Measurements from ENCODE around the gene LRIG3. TPM values are rescaled to one million over a fixed set of nuclear protein-coding genes. Genes with fewer than 3 reads are reported as not detected.
"Not testable (repeated sequence)": the region's sequence is repeated elsewhere in the genome, so short reads cannot be mapped to it uniquely, and the experiment has no call there.

The LRIG3 gene
- polyA plus RNA-seq, 1 of the 3 experiments (the other 2 are of a cell fraction) = 0.03 TPM

GRCh38 chr12:58857206-58857605 lies 63.1 kb downstream of the LRIG3 start:
- H3F3A ChIP-seq (replicated peaks; ENCODE audit: insufficient read depth); H4K20me1 ChIP-seq (ENCODE audit: insufficient read depth); H3K4me2 ChIP-seq; H3K4me1 ChIP-seq (ENCODE audit: control insufficient read depth in 1 of 2, insufficient read depth in 2 of 2, low read depth in 1 of 2, low read length in 1 of 2); CTCF ChIA-PET; H3K9ac ChIP-seq; POLR2A ChIA-PET; H3K9me2 ChIP-seq; H3K36me3 ChIP-seq (replicated peaks in 1 of 2; ENCODE audit: control insufficient read depth in 1 of 2, insufficient read depth in 2 of 2, low read length in 1 of 2); H3K9me3 ChIP-seq; H3K79me2 ChIP-seq (ENCODE audit: insufficient read depth); H3K27ac ChIP-seq (ENCODE audit: low read depth in 2 of 2, low read length in 1 of 2); H2AFZ ChIP-seq (ENCODE audit: low read depth); H3K4me3 ChIP-seq (ENCODE audit: low read depth in 2 of 2, low read length in 1 of 2); DNase-seq: not testable (repeated sequence)
- 8% methylated on average over 1 of the region's 1 CpG for WGBS (ENCODE audit: low lambda C conversion rate)
- peaks cover 12% of the 10 kb centered on the region; the same call in 1 of the 2 replicates for H3K27me3 ChIP-seq (ENCODE audit: insufficient read depth)

GRCh38 chr12:58855630-58856029 lies 64.7 kb downstream of the LRIG3 start:
- 6% methylated on average over 5 of the region's 5 CpGs for whole genome bisulfite sequencing (ENCODE audit: low lambda C conversion rate)
- H3K79me2 ChIP-seq (ENCODE audit: insufficient read depth); H3K36me3 ChIP-seq (replicated peaks in 1 of 2; ENCODE audit: control insufficient read depth in 1 of 2, insufficient read depth in 2 of 2, low read length in 1 of 2); POLR2A ChIA-PET; CTCF ChIA-PET; H4K20me1 ChIP-seq (ENCODE audit: insufficient read depth); DNase-seq; H3K4me2 ChIP-seq; H3K9ac ChIP-seq; H2AFZ ChIP-seq (ENCODE audit: low read depth); H3K9me2 ChIP-seq; H3F3A ChIP-seq (replicated peaks; ENCODE audit: insufficient read depth); H3K9me3 ChIP-seq; H3K27ac ChIP-seq (ENCODE audit: low read depth in 2 of 2, low read length in 1 of 2); H3K4me3 ChIP-seq (ENCODE audit: low read depth in 2 of 2, low read length in 1 of 2); H3K4me1 ChIP-seq (ENCODE audit: control insufficient read depth in 1 of 2, insufficient read depth in 2 of 2, low read depth in 1 of 2, low read length in 1 of 2): not testable (repeated sequence)
- peaks cover 12% of the 10 kb centered on the region; the same call in 1 of the 2 replicates for H3K27me3 ChIP-seq (ENCODE audit: insufficient read depth)

GRCh38 chr12:58850826-58851225 lies 69.5 kb downstream of the LRIG3 start:
- H3K4me3 ChIP-seq (ENCODE audit: low read depth in 2 of 2, low read length in 1 of 2) = no peak overlapping the region
- DNase-seq = no peak
- CTCF ChIA-PET = no interaction called here

More at GRCh38 chr12:58850826-58851225, 69.5 kb downstream of the LRIG3 start:
- Histone ChIP-seq H4K20me1 (ENCODE audit: insufficient read depth) (no peaks in the 10 kb centered on the region), H3K36me3 (replicated peaks in 1 of 2; ENCODE audit: control insufficient read depth in 1 of 2, insufficient read depth in 2 of 2, low read length in 1 of 2) (no peaks in the 10 kb centered on the region), H3K79me2 (ENCODE audit: insufficient read depth) (no peaks in the 10 kb centered on the region), H3K4me1 (ENCODE audit: control insufficient read depth in 1 of 2, insufficient read depth in 2 of 2, low read depth in 1 of 2, low read length in 1 of 2) (no peaks in the 10 kb centered on the region; a peak in 1 of 4 replicates), H3F3A (replicated peaks; ENCODE audit: insufficient read depth) (no peaks in the 10 kb centered on the region), H3K27ac (ENCODE audit: low read depth in 2 of 2, low read length in 1 of 2) (no peak overlapping the region), H3K9ac (no peak overlapping the region), H3K9me2 (no peaks in the 10 kb centered on the region), H3K9me3 (no peaks in the 10 kb centered on the region), H3K27me3 (ENCODE audit: insufficient read depth) (no peaks in the 10 kb centered on the region; the same call in 1 of the 2 replicates), H2AFZ (ENCODE audit: low read depth) (no peak overlapping the region), H3K4me2 (no peak overlapping the region)
- 7% methylated on average over 3 of the region's 3 CpGs for WGBS (ENCODE audit: low lambda C conversion rate)
- TF ChIP-seq SMC3 (IDR thresholded peaks at IDR 0.05; ENCODE audit: low read depth, low read length) = no peak
- TF ChIP-seq MAX (IDR thresholded peaks at IDR 0.05; ENCODE audit: low read depth) = no peak
- TF ChIP-seq EZH2phosphoT487 (IDR thresholded peaks at IDR 0.05; ENCODE audit: borderline replicate concordance, low read depth) = no peak
- TF ChIP-seq RXRA (IDR thresholded peaks at IDR 0.05; ENCODE audit: borderline replicate concordance, low read depth) = no peak
- no peak for TF ChIP-seq TCF12 (IDR thresholded peaks at IDR 0.05)
- no peak for TF ChIP-seq FOXM1 (IDR thresholded peaks at IDR 0.05; ENCODE audit: low read depth)
- no peak for TF ChIP-seq YY1 (IDR thresholded peaks at IDR 0.05; ENCODE audit: low read depth)
- TF ChIP-seq TAF1 (IDR thresholded peaks at IDR 0.05; ENCODE audit: borderline replicate concordance, low read depth, low read length) = no peak
- TF ChIP-seq CTCF (IDR thresholded peaks at IDR 0.05) = no peak
- POLR2A ChIA-PET = no interaction called here

Data from SK-N-SH (cell line).